ENCODE results near the gene IQSEC3.
"Not testable (repeated sequence)": the region's sequence is repeated elsewhere in the genome, so short reads cannot be mapped to it uniquely, and the experiment has no call there.

The IQSEC3 gene

DNA sequence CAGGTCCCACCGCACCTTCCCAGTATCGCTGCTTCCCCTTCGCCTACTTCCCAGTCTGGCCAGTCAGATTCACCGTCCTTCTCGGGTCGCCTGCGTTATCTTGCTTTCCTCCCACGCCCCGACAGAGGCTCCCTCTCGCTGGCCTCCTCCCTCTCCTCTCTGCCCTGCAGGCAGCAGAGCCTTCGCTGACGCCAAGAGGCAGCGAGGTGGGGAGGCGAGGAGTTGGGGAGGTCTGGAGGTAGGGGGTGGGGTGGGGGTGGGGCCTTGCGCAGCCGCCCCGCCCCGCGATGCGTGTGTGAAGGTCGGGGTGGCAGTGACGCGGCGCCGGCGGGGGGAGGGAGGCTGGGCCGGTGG is at the start of gene IQSEC3:
TSS of gene IQSEC3 (plus strand) at position 340 of the 354 bp plus-strand sequence. CDS start 116 bp downstream, outside the sequence.
- peaks cover 22% of the 10 kb centered on the region for H3K27me3 ChIP-seq
- H3K4me3 ChIP-seq, H3K4me2 ChIP-seq, H3K27ac ChIP-seq, H3K4me1 ChIP-seq, H3K9me3 ChIP-seq, H4K20me1 ChIP-seq, H3K36me3 ChIP-seq, H3K9ac ChIP-seq: not testable (repeated sequence)

- H3K27me3 ChIP-seq, H3K9ac ChIP-seq, H3K4me1 ChIP-seq, H3K9me3 ChIP-seq, H3K4me2 ChIP-seq, H3K27ac ChIP-seq, H3K4me3 ChIP-seq: not testable (repeated sequence)
- Histone ChIP-seq H4K20me1 (peaks cover 22% of the 10 kb centered on the region), H3K36me3 (peaks cover 47% of the 10 kb centered on the region)
Observed at GRCh38 chr12:17370-18340, 48.9 kb upstream of the IQSEC3 start.

GRCh38 chr12:18821-19567 is 47.6 kb upstream of the IQSEC3 start:
- not testable (repeated sequence) for H3K27me3 ChIP-seq, H3K9ac ChIP-seq, H3K9me3 ChIP-seq, H3K27ac ChIP-seq, H3K4me2 ChIP-seq, H3K4me3 ChIP-seq
- Histone ChIP-seq H3K36me3 (peaks cover 49% of the 10 kb centered on the region), H3K4me1 (peaks cover 14% of the 10 kb centered on the region; the same call in 1 of the 2 replicates), H4K20me1 (peaks cover 26% of the 10 kb centered on the region)

DNA sequence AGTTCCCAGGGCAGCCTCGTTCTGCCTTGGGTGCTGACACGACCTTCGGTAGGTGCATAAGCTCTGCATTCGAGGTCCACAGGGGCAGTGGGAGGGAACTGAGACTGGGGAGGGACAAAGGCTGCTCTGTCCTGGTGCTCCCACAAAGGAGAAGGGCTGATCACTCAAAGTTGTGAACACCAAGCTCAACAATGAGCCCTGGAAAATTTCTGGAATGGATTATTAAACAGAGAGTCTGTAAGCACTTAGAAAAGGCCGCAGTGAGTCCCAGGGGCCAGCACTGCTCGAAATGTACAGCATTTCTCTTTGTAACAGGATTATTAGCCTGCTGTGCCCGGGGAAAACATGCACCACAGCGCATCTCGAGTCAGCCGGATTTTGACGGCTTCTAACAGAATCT is 46.7 kb upstream of the IQSEC3 start:
- not testable (repeated sequence) for H3K9ac ChIP-seq, H3K27me3 ChIP-seq, H3K4me3 ChIP-seq, H3K4me2 ChIP-seq, H3K9me3 ChIP-seq, H3K27ac ChIP-seq
- H3K4me1 ChIP-seq: peaks cover 14% of the 10 kb centered on the region; the same call in 1 of the 2 replicates
- H4K20me1 ChIP-seq: peaks cover 26% of the 10 kb centered on the region
- H3K36me3 ChIP-seq: peaks cover 49% of the 10 kb centered on the region

DNA sequence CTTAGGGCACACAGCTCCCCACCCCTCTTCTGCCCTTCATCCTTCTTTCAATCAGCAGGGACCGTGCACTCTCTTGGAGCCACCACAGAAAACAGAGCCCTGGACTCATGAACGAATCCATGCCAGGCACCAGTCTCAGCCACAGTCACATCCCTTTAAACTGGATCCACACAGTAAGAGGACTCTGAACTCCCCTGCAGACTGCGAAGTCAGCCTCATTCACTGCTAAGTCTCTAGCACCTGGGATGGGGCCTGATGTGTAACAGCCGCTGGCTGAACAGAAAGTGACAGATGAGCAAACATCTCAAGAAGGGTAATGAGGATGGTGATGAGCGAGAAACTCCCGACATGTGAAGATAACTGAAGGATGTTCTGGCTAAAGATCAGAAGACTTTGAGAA is 45.8 kb upstream of the IQSEC3 start:
- Histone ChIP-seq H3K36me3 (peaks cover 44% of the 10 kb centered on the region), H3K27me3 (no peaks in the 10 kb centered on the region), H3K9ac (no peak overlapping the region), H3K9me3 (no peaks in the 10 kb centered on the region), H3K4me3 (no peak overlapping the region), H4K20me1 (peaks cover 26% of the 10 kb centered on the region), H3K4me1 (peaks cover 14% of the 10 kb centered on the region; the same call in 1 of the 2 replicates), H3K4me2 (no peak overlapping the region), H3K27ac (no peak overlapping the region)
- no peak for TF ChIP-seq Cebpa-rat (IDR thresholded peaks at IDR 0.05)

DNA sequence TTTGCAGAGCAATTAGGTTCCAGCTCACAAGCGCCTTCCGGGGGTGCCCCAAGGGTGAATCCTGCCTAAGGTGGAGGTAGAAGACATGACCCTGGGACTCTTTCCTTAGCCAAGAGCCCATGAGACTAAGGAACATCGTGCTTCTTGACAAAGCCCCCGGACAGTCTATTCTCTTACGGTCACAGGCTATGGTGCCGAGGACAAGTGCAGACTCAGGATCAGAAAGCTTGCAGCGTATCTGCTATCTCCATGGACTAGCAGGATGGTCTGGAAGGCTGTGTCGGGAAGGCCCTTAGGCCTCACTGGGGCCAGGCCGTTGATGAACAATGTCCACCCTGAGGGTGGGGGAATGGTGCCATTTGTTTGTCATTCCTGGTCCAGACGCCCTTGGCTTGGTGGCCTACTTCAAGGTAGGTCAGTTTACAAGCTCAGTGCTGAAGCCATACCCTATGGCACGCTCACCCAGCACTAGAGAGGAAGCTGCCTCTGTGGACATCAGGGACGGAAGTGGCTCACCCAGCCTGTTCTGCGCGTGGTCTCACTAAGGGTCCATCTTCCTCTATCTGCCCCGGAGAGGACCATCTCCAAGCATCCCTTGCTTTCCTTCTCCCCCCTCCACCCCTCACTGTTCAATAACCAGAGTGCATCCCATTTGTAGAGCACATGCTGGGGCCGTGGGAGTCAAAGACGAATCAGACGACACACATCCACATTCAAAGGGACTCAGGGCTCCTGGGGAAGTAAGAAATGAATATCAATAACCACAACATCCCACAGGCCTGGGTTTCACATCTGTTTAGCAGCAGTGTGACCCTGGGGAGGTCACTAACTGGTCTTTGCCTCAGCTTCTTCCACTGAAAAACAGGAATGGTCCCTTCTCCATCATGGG is 45.0 kb upstream of the IQSEC3 start:
- H3K4me2 ChIP-seq: no peak overlapping the region
- no peak overlapping the region for H3K9ac ChIP-seq
- TF ChIP-seq Cebpa-rat (IDR thresholded peaks at IDR 0.05): no peak
- H3K4me3 ChIP-seq: no peak overlapping the region
- H3K27ac ChIP-seq: no peak overlapping the region
- no peaks in the 10 kb centered on the region for H3K9me3 ChIP-seq
- peaks cover 26% of the 10 kb centered on the region for H4K20me1 ChIP-seq
- H3K4me1 ChIP-seq: peaks cover 14% of the 10 kb centered on the region; the same call in 1 of the 2 replicates
- no peaks in the 10 kb centered on the region for H3K27me3 ChIP-seq
- peaks cover 44% of the 10 kb centered on the region for H3K36me3 ChIP-seq

DNA sequence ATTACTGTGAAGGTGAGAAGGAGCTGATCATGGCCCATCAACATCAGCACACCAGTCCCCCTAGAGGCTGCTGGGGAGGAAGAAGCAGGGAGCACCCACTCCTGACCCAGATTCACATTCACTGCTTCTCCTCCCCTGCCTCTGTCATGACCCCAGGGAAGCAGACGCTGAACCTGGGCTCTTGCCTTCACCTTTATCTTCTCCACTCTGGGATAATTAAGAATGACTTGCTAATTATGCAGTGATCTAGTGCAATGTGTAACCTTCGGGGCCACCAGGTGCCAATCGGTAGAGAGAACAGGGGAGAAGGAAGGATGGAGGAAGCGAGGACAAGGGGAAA is 44.4 kb upstream of the IQSEC3 start:
- Histone ChIP-seq H3K9ac (no peak overlapping the region), H3K4me1 (peaks cover 14% of the 10 kb centered on the region; the same call in 1 of the 2 replicates), H3K4me3 (no peak overlapping the region), H4K20me1 (peaks cover 26% of the 10 kb centered on the region), H3K27ac (no peak overlapping the region), H3K9me3 (no peaks in the 10 kb centered on the region), H3K27me3 (no peaks in the 10 kb centered on the region), H3K4me2 (no peak overlapping the region), H3K36me3 (peaks cover 44% of the 10 kb centered on the region)
- no peak for TF ChIP-seq Cebpa-rat (IDR thresholded peaks at IDR 0.05)

DNA sequence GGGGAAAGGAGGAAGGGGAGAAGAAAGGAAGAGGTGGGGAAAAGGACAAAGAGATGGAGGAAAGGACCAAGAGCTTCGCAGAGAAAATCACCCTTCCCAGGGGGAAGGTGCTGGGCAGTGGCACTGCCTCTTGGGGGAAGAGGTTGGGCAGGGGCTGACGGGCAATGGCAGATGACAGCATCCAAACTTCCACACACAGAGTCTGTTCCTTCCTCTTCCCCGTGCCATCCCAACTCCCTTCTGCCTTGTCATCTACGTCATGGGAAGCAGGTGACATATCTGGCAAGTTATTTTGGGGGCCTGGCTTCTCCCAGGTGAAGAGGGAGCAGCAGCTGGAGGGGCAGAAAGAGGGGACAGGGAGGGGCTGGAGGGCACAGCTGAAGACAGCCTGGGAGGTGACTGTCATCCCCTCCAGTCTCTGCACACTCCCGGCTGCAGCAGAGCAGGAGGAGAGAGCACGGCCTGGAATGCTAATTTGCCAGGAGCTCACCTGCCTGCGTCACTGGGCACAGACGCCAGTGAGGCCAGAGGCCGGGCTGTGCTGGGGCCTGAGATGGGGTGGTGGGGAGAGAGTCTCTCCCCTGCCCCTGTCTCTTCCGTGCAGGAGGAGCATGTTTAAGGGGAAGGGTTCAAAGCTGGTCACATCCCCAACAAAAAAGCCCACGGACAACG is 43.9 kb upstream of the IQSEC3 start:
- H4K20me1 ChIP-seq: peaks cover 26% of the 10 kb centered on the region
- H3K4me3 ChIP-seq: no peak overlapping the region
- peaks cover 39% of the 10 kb centered on the region for H3K36me3 ChIP-seq
- no peak overlapping the region for H3K4me2 ChIP-seq
- no peak overlapping the region for H3K27ac ChIP-seq
- no peaks in the 10 kb centered on the region for H3K27me3 ChIP-seq
- no peaks in the 10 kb centered on the region for H3K9me3 ChIP-seq
- no peak for TF ChIP-seq Cebpa-rat (IDR thresholded peaks at IDR 0.05)
- no peak overlapping the region for H3K9ac ChIP-seq
- H3K4me1 ChIP-seq: peaks cover 14% of the 10 kb centered on the region; the same call in 1 of the 2 replicates

GRCh38 chr12:27904-28303 is 38.7 kb upstream of the IQSEC3 start:
- not testable (repeated sequence) for H3K4me2 ChIP-seq, H3K36me3 ChIP-seq, H3K4me1 ChIP-seq, H3K9ac ChIP-seq, H3K9me3 ChIP-seq, H4K20me1 ChIP-seq, H3K27me3 ChIP-seq, H3K27ac ChIP-seq, H3K4me3 ChIP-seq

DNA sequence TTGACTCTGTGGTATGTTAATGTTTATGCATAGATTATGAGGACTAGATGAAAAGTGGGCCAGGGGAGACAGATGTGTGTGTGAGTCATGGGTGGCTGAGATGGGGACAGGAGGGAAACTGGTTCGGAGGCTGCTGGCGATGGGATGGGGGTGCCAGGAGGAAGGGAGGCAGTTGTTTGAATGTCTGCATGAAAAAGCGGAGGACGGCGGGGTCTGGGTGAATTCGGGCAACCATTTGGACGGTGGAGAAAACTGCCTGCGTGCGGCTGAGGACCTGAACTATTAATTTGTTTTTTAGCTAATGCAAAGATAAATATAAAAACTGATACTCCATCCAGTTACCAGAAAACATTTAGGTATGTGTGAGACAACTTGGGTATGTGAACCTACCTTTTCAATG is 27.8 kb upstream of the IQSEC3 start:
- not testable (repeated sequence) for H3K36me3 ChIP-seq, H3K9me3 ChIP-seq, H4K20me1 ChIP-seq, H3K9ac ChIP-seq, H3K4me2 ChIP-seq, H3K27ac ChIP-seq, H3K27me3 ChIP-seq, H3K4me3 ChIP-seq, H3K4me1 ChIP-seq

- H3K27me3 ChIP-seq, H3K4me3 ChIP-seq, H3K9ac ChIP-seq, H3K4me1 ChIP-seq, H3K27ac ChIP-seq, H3K4me2 ChIP-seq, H3K36me3 ChIP-seq, H3K9me3 ChIP-seq, H4K20me1 ChIP-seq: not testable (repeated sequence)
Observed at GRCh38 chr12:39555-40265, 26.9 kb upstream of the IQSEC3 start.

DNA sequence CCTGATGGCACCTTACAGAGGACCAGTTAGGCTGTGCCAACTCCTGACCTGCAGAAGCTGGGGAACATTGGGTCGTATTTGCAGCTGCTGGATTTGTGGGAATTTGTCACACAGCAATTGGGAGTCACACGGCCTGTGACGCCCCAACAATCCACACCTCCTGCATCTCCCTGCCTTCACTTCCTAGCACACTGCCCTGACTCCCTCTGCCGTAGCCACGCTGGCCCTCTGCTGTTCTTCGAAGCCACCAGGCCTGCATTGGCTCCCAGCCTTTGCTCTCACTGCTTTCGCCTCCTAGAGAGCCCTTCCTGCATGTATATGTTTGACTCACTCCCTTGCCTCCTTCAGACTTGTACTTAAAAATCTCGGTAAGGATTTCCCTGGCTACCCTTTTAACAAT is 22.2 kb upstream of the IQSEC3 start:
- H3K4me2 ChIP-seq, H3K27me3 ChIP-seq: not testable (repeated sequence)

More for the DNA sequence above, 22.2 kb upstream of the IQSEC3 start:
- not testable (repeated sequence) for H3K27ac ChIP-seq, H4K20me1 ChIP-seq, H3K4me3 ChIP-seq, H3K9me3 ChIP-seq, H3K36me3 ChIP-seq, H3K4me1 ChIP-seq, H3K9ac ChIP-seq

Data from BLaER1 (cell line).